ENCODE data around the gene IMPA2. TPM values are rescaled to one million over a fixed set of nuclear protein-coding genes. Genes with fewer than 3 reads are reported as not detected.

Gene IMPA2
- total RNA-seq, 1 experiment from 2014 or later: 34.8 TPM

DNA sequence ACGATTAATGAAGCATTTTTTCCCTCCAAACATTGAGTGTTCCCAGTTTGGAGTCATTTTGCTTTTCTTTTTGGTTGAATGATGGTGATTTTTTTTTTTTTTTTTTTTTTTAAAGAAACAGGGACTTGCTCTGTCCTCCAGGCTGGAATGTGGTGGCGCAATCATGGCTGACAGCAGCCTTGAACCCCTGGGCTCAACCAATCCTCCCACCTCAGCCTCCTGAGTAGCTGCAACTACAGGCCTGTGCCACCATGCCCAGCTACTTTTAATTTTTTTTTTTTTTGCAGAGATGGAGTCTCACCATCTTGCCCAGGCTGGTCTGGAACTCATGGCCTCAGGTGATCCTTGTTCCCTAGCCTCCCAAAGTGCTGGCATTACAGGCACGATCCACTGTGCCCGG, 46.2 kb downstream of the IMPA2 start:
- Mint-ChIP-seq H3K27me3 (ENCODE audit: unreplicated experiment) (no peaks in the 10 kb centered on the region), H3K4me3 (ENCODE audit: low read depth, unreplicated experiment) (no peak overlapping the region), H3K27ac (ENCODE audit: unreplicated experiment) (no peak overlapping the region), H3K36me3 (ENCODE audit: insufficient read depth, unreplicated experiment) (no peaks in the 10 kb centered on the region), H3K9me3 (ENCODE audit: low read depth, unreplicated experiment) (no peaks in the 10 kb centered on the region), H3K4me1 (ENCODE audit: low read depth, unreplicated experiment) (no peaks in the 10 kb centered on the region)
- BruUV-seq (replicated peaks): no TSS peak
- CTCF ChIA-PET: no interaction called here
- intact Hi-C loops (cut with micrococcal nuclease; ENCODE audit: unreplicated experiment): no loop called here
- TF ChIP-seq, protein P1, sequence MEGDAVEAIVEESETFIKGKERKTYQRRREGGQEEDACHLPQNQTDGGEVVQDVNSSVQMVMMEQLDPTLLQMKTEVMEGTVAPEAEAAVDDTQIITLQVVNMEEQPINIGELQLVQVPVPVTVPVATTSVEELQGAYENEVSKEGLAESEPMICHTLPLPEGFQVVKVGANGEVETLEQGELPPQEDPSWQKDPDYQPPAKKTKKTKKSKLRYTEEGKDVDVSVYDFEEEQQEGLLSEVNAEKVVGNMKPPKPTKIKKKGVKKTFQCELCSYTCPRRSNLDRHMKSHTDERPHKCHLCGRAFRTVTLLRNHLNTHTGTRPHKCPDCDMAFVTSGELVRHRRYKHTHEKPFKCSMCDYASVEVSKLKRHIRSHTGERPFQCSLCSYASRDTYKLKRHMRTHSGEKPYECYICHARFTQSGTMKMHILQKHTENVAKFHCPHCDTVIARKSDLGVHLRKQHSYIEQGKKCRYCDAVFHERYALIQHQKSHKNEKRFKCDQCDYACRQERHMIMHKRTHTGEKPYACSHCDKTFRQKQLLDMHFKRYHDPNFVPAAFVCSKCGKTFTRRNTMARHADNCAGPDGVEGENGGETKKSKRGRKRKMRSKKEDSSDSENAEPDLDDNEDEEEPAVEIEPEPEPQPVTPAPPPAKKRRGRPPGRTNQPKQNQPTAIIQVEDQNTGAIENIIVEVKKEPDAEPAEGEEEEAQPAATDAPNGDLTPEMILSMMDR (IDR thresholded peaks at IDR 0.05; ENCODE audit: unreplicated experiment): no peak
- no peak for DNase-seq

DNA sequence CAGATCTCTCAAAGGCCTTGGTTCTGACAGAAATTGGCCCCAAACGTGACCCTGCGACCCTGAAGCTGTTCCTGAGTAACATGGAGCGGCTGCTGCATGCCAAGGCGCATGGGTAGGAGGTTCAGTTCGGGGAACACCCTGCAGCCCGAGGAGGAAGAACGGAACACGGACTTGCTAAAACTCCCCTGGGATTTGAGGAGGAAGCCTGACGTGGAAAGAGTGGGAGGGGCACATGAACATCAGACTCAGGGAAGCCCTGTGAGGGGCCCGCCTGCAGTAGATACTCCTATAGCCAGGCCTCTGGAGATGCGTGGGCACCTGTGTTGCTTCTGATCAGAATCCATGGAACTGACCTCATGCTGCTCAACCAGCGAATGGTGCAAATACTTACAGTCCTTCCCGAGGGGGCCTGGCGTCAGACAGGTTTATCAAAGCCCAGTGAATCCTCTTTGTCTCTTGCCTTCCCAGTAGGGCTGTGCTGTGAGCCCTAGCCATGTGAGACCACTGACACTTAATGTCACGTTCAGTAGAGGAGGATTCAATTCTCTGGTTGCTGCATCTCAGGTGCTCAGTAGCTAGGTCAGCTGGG, 46.8 kb downstream of the IMPA2 start:
- Mint-ChIP-seq H3K4me3 (ENCODE audit: low read depth, unreplicated experiment) (no peak overlapping the region), H3K4me1 (ENCODE audit: low read depth, unreplicated experiment) (no peaks in the 10 kb centered on the region), H3K27me3 (ENCODE audit: unreplicated experiment) (no peaks in the 10 kb centered on the region), H3K9me3 (ENCODE audit: low read depth, unreplicated experiment) (no peaks in the 10 kb centered on the region), H3K27ac (ENCODE audit: unreplicated experiment) (no peak overlapping the region), H3K36me3 (ENCODE audit: insufficient read depth, unreplicated experiment) (no peaks in the 10 kb centered on the region)
- TF ChIP-seq, protein P1 (IDR thresholded peaks at IDR 0.05; ENCODE audit: unreplicated experiment): no peak
- BruUV-seq (replicated peaks): no TSS peak
- intact Hi-C loops (cut with micrococcal nuclease; ENCODE audit: unreplicated experiment): no loop called here
- DNase-seq: no peak
- CTCF ChIA-PET: no interaction called here

DNA sequence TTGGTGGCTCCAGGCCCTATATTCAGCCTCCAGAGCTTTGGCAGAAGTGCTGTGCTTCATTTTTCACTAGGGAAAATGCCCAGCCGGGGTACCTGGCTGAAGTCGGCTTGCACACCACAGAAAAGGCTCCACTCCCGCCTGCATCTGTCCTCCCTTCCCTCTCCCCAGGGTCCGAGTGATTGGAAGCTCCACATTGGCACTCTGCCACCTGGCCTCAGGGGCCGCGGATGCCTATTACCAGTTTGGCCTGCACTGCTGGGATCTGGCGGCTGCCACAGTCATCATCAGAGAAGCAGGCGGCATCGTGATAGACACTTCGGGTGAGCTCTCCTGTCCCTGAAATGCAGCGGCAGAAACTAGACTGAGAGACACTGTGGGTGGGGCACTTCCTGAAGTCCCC, 47.4 kb downstream of the IMPA2 start:
- TF ChIP-seq, protein P1 (IDR thresholded peaks at IDR 0.05; ENCODE audit: unreplicated experiment): no peak
- no peaks in the 10 kb centered on the region for H3K4me1 Mint-ChIP-seq (ENCODE audit: low read depth, unreplicated experiment)
- no peaks in the 10 kb centered on the region for H3K27me3 Mint-ChIP-seq (ENCODE audit: unreplicated experiment)
- no TSS peak for BruUV-seq (replicated peaks)
- no peaks in the 10 kb centered on the region for H3K9me3 Mint-ChIP-seq (ENCODE audit: low read depth, unreplicated experiment)
- intact Hi-C loops (cut with micrococcal nuclease; ENCODE audit: unreplicated experiment): no loop called here
- CTCF ChIA-PET: no interaction called here
- no peaks in the 10 kb centered on the region for H3K36me3 Mint-ChIP-seq (ENCODE audit: insufficient read depth, unreplicated experiment)
- no peak overlapping the region for H3K27ac Mint-ChIP-seq (ENCODE audit: unreplicated experiment)
- DNase-seq: no peak
- no peak overlapping the region for H3K4me3 Mint-ChIP-seq (ENCODE audit: low read depth, unreplicated experiment)

DNA sequence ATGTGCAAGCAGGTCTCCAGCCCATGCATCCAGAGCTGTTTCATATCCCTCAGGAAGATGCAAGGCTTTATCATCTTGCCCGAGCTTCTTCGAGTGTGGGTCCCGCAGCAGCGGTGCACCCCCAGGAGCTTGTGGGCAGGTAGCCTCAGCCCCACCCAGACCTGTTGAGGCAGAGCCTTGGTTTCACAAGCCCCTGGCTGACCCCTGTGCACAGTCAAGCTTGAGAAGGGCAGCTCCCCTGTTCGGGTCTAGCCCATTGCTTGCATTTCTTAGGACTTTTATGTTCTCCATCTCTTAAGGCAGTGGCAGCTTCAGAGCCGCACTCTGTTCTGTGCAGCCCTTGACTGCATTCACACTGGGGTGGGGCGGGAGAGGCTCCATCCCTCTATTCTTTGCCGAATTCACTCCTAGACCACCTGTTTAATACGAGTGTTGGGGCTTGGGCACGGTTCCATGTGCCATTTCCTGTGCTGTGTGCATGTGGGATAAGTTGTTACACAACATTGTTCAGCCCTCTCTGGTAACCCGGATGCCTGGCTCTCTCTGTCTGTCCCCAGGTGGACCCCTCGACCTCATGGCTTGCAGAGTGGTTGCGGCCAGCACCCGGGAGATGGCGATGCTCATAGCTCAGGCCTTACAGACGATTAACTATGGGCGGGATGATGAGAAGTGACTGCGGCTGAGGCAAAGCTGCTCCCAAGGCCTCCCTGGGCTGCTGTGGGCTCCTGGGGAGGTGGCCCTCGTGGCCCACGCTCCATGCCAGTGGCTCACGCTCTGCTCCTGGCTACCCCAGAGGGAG, 48.7 kb downstream of the IMPA2 start:
- Mint-ChIP-seq H3K27me3 (ENCODE audit: unreplicated experiment) (no peaks in the 10 kb centered on the region), H3K4me3 (ENCODE audit: low read depth, unreplicated experiment) (no peak overlapping the region), H3K9me3 (ENCODE audit: low read depth, unreplicated experiment) (no peaks in the 10 kb centered on the region), H3K27ac (ENCODE audit: unreplicated experiment) (no peak overlapping the region), H3K4me1 (ENCODE audit: low read depth, unreplicated experiment) (no peaks in the 10 kb centered on the region), H3K36me3 (ENCODE audit: insufficient read depth, unreplicated experiment) (no peaks in the 10 kb centered on the region)
- TF ChIP-seq, protein P1 (IDR thresholded peaks at IDR 0.05; ENCODE audit: unreplicated experiment): no peak
- CTCF ChIA-PET: no interaction called here
- intact Hi-C loops (cut with micrococcal nuclease; ENCODE audit: unreplicated experiment): no loop called here
- DNase-seq: no peak
- BruUV-seq (replicated peaks): no TSS peak
